Fibroblast of mammary gland (primary cell): ENCODE results near the gene RYR1.

ENCODE experiments used
- DNase-seq: peaks from one replicate; pipeline ENCODE4 v3.0.0-alpha.2; 2010; ENCODE audit warnings: low read depth
- H3K4me3 ChIP-seq: 2 replicates; pipeline ENCODE4 v1.5.1; 2011; ENCODE audit warnings: low read depth, mild to moderate bottlenecking, low read length, moderate library complexity; ENCODE audit not compliant: control insufficient read depth
- CTCF ChIP-seq: conservative IDR thresholded peaks from 2 replicates; pipeline ENCODE4 v1.5.1; 2011; ENCODE audit warnings: low read depth, low read length, inconsistent platforms; ENCODE audit not compliant: control insufficient read depth, insufficient read depth

The RYR1 gene

GRCh38 chr19:38496116-38496515, 62.6 kb downstream of the RYR1 start:
- no peak for DNase-seq
- no peak overlapping the region for H3K4me3 ChIP-seq
- TF ChIP-seq CTCF: no peak

GRCh38 chr19:38496603-38497487, 63.4 kb downstream of the RYR1 start:
- peak overlapping the region; percentile 7 for H3K4me3 ChIP-seq
- TF ChIP-seq CTCF: no peak
- peak; percentile 39 for DNase-seq

GRCh38 chr19:38497907-38498306, 64.4 kb downstream of the RYR1 start:
- TF ChIP-seq CTCF: no peak
- no peak for DNase-seq
- H3K4me3 ChIP-seq: no peak overlapping the region

GRCh38 chr19:38499532-38499931, 66.0 kb downstream of the RYR1 start:
- no peak overlapping the region for H3K4me3 ChIP-seq
- DNase-seq: no peak
- TF ChIP-seq CTCF: no peak

GRCh38 chr19:38500450-38500849, 67.0 kb downstream of the RYR1 start:
- no peak for DNase-seq
- H3K4me3 ChIP-seq: no peak overlapping the region
- TF ChIP-seq CTCF: no peak

- no peak for TF ChIP-seq CTCF
- DNase-seq: no peak
- H3K4me3 ChIP-seq: no peak overlapping the region
These were observed 69.1 kb downstream of the RYR1 start for GRCh38 chr19:38502410-38503076.
